Gastroesophageal sphincter (tissue), 4 donors: Measurements from ENCODE around the gene FBXW10. TPM values are rescaled to one million over a fixed set of nuclear protein-coding genes. Genes with fewer than 3 reads are reported as not detected.
"Not testable (repeated sequence)": the region's sequence is repeated elsewhere in the genome, so short reads cannot be mapped to it uniquely, and the experiment has no call there.

ENCODE experiments used
- ATAC-seq: fragments of 150-250 bp; one replicate; pipeline ENCODE4 v1.9.1; 2016; ENCODE audit warnings: mild to moderate bottlenecking, moderate library complexity
- H3K27ac ChIP-seq, 4 donors: fragments of 200-600 bp; sonication (generic) in 3 of 4; 1 replicate in 3 of 4; 2 replicates in 1 of 4; pipeline ENCODE4 v1.5.1; 2016 to 2019
- H3K27me3 ChIP-seq: fragments of 200-600 bp; sonication (generic); one replicate; pipeline ENCODE4 v1.5.1; 2019
- H3K36me3 ChIP-seq, 2 donors: fragments of 200-600 bp; sonication (generic); one replicate each; pipeline ENCODE4 v1.5.1; 2019; ENCODE audit warnings: control low read depth in 1 of 2
- H3K4me1 ChIP-seq, 3 donors: fragments of 200-600 bp; sonication (generic); 1 replicate in 2 of 3; 2 replicates in 1 of 3; pipeline ENCODE4 v1.5.1; 2016 to 2019; ENCODE audit warnings: control low read depth in 2 of 3
- H3K4me3 ChIP-seq, 2 donors: fragments of 200-600 bp; sonication (generic); one replicate each; pipeline ENCODE4 v1.5.1; 2019; ENCODE audit warnings: mild to moderate bottlenecking in 1 of 2, moderate library complexity in 1 of 2
- H3K9me3 ChIP-seq, 3 donors: fragments of 200-600 bp; sonication (generic); one replicate each; pipeline ENCODE4 v1.5.1; 2017 to 2019; ENCODE audit warnings: control low read depth in 2 of 3
- WGBS, 2 donors: methylation state at CpG; one replicate each; pipeline ENCODE4 v1.1.5; 2018; ENCODE audit warnings: low coverage in 1 of 2; 5-methylcytosine and 5-hydroxymethylcytosine counted together
- total RNA-seq, 4 donors: library from RNA; depleted of rRNA; stranded (reverse); fragments of >200 nt; gene quantifications; one replicate each; pipeline ENCODE4 v1.1.0, GENCODE V29; 2016

Gene FBXW10
- total RNA-seq, 4 donors from 2014 or later = 0.16 TPM; not detected in 3

DNA sequence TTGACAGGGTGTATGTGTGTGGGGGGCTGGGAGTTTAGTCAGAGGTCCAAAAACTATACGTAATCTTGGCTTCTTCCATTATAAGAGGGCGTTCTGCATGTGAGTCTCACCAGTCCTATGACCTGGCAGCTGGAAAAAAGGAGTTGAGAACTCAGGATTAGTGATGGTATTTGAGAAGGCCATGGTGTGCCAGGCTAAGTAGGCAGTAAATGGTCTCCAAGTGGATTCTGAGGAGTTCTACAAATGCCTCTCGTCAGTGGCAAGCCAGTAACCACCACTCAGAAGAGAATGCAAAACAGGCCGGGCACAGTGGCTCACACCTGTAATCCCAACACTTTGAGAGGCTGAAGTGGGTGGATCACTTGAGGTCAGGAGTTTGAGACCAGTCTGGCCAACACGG, 21.2 kb upstream of the FBXW10 start:
- H3K4me1 ChIP-seq = not testable (repeated sequence)
- peak overlapping the region in 2 of 4 donors; percentile 54 to 60 for H3K27ac ChIP-seq

DNA sequence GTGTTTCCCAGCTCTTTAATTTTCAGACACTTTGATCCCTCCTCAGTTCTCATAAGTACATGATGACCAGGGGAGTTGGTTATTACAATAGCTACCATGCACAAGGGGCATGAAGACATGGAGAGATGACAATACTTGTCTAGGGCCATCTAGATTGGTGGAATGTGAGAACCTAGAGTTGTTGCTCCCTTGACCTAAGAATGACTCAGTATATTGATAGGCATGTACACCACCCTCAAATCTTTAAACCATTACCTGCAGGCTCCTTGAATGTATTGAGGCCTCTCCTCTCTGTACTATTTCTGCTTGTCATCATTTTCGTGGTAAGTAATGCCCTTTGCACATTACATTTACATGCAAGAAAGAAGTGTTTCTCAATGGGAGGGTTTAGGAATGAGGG, 20.3 kb upstream of the FBXW10 start:
- not testable (repeated sequence) for H3K27ac ChIP-seq, ATAC-seq, H3K36me3 ChIP-seq, H3K27me3 ChIP-seq, H3K4me1 ChIP-seq, H3K9me3 ChIP-seq, H3K4me3 ChIP-seq
- 60 to 100% methylated on average over 1 of the region's 1 CpG for WGBS, 2 donors

More for the DNA sequence above, 21.2 kb upstream of the FBXW10 start:
- H3K9me3 ChIP-seq, H3K36me3 ChIP-seq, H3K4me3 ChIP-seq, H3K27me3 ChIP-seq: not testable (repeated sequence)
- no CpG with 5 or more reads among the region's 5 CpGs for WGBS, 2 donors
- ATAC-seq = peak; percentile 25

DNA sequence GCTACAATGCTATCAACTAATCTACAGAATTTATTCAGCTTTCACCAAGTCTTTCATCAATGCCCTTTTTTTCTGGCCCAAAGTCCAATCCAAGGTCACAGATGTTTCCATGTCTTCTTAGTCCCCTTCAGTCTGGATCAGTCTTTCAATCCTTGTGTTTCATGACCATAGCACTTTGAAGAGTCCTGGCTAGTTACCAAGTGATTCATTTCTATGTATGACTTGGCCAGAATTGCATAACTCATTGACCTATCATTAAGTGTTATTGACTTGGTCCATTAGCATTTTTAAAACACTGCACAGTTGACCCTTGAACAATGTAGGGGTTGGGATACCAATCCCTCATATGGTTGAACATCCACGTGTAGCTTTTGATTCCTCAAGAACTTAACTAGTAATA, 11.4 kb upstream of the FBXW10 start:
- not testable (repeated sequence) for H3K4me3 ChIP-seq, H3K9me3 ChIP-seq, H3K4me1 ChIP-seq, ATAC-seq, H3K27me3 ChIP-seq, H3K27ac ChIP-seq
- 58% methylated on average over 1 of the region's 1 CpG; no CpG with 5 or more reads in 1 of the 2 donors for WGBS, 2 donors
- peaks cover 0 to 11% of the 10 kb centered on the region in 2 donors for H3K36me3 ChIP-seq

DNA sequence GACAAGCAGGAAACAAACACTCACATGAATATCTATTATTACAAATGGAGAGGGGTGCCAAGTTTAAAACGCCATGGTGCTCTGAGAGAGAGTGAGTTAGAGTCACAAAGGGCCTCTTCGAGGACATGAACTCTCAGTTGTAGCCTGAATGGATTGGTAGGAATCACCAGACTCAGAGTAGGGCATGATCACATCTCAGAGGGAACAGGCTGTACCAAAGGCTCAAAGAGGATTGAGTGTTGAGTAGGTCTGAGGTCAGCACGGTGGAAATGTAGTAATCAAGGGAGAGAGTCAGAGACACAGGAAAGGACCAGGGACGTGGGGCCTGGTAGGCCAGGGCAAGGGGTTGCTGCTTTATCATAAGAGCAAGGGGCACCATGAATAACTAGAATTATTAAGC, 10.5 kb upstream of the FBXW10 start:
- not testable (repeated sequence) for H3K4me1 ChIP-seq, H3K9me3 ChIP-seq, H3K27me3 ChIP-seq, ATAC-seq, H3K4me3 ChIP-seq, H3K27ac ChIP-seq
- peaks cover 0 to 11% of the 10 kb centered on the region in 2 donors for H3K36me3 ChIP-seq
- 73 to 80% methylated on average over 1 to 4 of the region's 4 CpGs for WGBS, 2 donors

DNA sequence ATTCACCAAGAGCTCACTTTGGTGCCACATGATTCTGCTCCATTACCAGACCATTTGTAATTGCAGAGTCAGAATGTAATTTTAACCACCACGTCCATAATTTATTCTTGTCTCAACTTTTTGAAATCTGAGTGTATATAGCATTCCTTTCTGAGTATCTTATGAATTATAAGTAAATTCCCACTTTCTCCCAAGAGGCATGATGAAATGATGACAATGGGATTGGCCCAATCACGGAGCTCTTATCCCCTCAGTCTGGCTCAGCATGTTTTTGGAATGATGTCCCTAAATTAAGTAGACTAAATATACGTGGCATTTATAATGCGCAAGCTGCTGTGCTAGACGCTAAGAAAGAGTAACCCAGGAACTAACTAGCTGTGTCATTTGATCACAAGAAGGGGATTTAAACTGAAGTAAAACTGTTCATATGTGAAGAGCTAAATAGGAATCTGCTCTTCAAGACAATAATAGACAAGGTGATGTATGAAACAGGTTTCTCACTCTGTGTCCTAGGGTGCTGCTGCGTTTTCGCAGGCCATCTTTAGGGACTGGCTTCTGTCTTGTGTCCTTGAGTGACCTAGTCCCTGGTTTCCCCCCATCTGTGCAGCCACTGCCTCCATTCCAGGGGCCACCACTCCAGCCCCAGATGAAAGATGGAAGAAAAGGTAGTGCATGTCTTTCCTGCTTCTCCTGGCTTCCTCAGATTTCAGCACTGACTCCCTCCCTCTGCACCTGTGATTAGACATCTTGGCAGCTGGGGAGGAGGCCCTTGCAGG, 4.0 kb upstream of the FBXW10 start:
- not testable (repeated sequence) for H3K4me1 ChIP-seq, H3K4me3 ChIP-seq, ATAC-seq, H3K27ac ChIP-seq, H3K27me3 ChIP-seq, H3K9me3 ChIP-seq
- peaks cover 0 to 11% of the 10 kb centered on the region in 2 donors for H3K36me3 ChIP-seq
- WGBS, 2 donors = 57 to 77% methylated on average over 5 to 6 of the region's 7 CpGs

DNA sequence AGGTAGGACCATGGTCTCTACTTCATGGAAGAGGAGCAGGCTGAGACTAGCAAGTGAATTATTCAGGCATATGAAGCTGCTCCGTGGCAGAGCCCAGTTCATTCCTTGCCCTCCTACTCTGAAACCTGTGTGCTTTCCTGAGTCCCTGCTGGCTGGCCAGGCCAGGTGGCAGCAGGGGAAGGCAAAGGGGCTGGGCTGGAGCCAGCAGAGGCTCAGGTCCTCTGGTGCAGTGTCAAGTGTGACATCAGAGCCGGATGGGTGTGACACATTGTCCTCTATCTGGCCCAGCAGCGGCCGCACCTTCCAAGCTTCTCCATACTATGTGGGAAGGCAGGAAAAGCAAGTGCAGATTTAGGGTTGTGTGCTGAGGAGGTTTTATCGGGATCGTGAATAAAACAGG, 2.6 kb upstream of the FBXW10 start:
- not testable (repeated sequence) for ATAC-seq, H3K27me3 ChIP-seq, H3K27ac ChIP-seq, H3K4me1 ChIP-seq, H3K36me3 ChIP-seq, H3K9me3 ChIP-seq, H3K4me3 ChIP-seq
- 67 to 79% methylated on average over 2 of the region's 6 CpGs for WGBS, 2 donors

DNA sequence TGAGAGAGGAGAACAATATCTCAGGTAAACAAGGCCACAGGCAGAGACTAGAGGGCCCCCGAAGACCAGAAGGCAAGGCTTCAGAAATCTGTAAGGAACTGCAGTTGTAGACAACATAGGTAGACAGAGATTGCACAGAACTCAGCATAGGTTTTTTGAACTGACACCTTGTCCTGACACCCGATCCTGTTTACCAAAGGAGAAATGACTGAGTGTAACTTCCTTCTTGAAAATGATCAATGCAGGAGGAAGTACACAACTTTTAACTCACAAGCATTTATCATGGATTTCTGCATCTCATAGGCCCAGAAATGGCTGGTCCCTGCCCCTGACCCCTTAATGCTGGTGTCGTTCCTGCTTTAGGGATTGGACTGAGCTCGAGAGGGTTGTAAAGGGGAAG, 872 bp downstream of the FBXW10 start:
- H3K27ac ChIP-seq, H3K27me3 ChIP-seq, H3K4me3 ChIP-seq, H3K9me3 ChIP-seq, H3K4me1 ChIP-seq, H3K36me3 ChIP-seq, ATAC-seq: not testable (repeated sequence)
- WGBS, 2 donors = 50 to 78% methylated on average over 1 to 3 of the region's 4 CpGs

DNA sequence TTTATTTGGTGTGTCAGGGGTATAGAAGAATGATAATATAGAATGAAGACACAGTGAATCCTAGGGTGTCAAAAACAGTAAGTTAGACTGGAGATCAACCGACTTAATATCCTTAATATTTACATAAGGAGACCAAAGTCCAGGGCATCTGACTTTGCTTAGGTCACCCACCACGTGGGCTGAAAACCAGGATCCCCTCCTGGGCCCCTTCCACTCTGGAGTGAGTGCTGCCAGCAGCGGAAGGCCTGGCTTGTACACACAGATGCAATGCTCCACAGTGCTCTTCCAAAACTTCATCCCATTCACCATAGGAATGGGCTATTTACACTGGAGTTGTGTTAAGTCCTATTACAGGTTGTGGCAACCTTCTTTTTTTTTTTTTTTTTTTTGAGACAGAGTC, 2.7 kb downstream of the FBXW10 start:
- not testable (repeated sequence) for H3K4me3 ChIP-seq, H3K27me3 ChIP-seq, H3K9me3 ChIP-seq, H3K36me3 ChIP-seq, H3K27ac ChIP-seq, ATAC-seq, H3K4me1 ChIP-seq
- WGBS, 2 donors = 53 to 63% methylated on average over 3 of the region's 3 CpGs

DNA sequence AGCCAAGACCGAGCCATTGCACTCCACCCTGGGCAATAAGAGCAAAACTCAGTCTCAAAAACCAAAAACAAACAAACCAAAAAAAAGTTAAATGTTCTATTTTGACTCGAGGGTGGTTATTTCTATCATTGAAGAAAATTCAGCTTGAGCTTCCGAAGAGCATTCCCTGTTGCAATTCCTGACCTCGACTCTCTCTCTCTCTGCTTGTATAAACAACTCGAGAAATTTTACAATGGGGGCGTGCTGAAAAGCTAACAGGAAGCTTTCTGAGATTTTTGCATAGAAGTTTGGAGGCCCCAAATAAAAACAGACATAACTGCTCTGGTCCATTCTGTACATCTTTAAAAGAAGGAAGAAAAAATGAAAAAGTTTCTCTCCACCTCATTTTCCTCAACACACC, 3.6 kb downstream of the FBXW10 start:
- not testable (repeated sequence) for ATAC-seq, H3K27me3 ChIP-seq, H3K4me3 ChIP-seq, H3K36me3 ChIP-seq, H3K27ac ChIP-seq, H3K4me1 ChIP-seq, H3K9me3 ChIP-seq
- WGBS, 2 donors = 38 to 39% methylated on average over 3 to 6 of the region's 6 CpGs

DNA sequence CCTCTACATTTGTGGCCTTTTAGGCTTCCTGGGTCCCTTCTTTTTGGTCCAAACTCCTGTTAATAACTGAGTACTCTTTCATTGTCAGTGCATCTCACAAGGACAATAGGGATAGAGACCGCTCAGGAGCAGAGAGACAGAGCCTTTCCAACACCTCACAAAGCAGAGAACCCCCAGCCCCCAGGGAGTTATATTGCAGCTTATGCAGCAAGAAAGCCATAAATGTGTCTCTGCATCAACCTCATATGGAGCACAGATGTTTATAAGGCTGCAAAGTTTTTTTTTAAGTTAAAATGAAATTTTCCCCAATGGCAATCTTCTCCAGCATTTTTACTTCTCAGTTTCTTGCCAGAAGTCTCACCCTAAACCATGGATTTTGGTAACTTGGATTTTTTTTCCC, 6.4 kb downstream of the FBXW10 start:
- no CpG with 5 or more reads among the region's 1 CpG for WGBS, 2 donors
- ATAC-seq, H3K27me3 ChIP-seq, H3K27ac ChIP-seq, H3K4me1 ChIP-seq, H3K4me3 ChIP-seq, H3K9me3 ChIP-seq, H3K36me3 ChIP-seq: not testable (repeated sequence)

DNA sequence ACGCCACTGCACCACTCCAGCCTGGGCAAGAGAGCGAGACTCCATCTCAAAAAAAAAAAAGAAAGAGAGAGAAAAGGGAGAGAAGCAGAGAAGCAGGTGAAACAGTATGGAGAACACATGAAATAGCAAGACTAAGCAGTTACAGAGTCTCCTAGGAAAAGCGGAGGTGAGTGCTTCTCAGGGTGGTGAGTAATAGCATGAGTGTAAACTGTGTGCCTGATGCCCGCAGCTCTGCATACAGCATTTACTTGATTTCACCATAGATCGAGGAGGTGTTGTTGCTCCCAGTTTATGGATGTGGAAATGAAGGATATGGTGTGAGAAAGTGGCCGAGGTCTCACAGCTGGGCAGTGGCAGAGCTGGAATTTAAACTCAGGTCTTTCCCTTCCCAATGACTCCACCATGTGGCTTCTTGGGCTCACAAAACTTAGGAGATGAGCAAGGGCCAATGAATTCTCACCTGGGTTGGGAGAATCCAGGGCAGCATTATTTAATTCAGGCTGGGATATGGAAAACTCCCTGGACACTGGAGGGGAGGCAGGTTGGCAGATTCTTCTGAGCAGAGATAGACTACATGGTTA, 10.1 kb downstream of the FBXW10 start:
- not testable (repeated sequence) for H3K4me1 ChIP-seq, H3K27me3 ChIP-seq, H3K36me3 ChIP-seq, H3K4me3 ChIP-seq, H3K27ac ChIP-seq, H3K9me3 ChIP-seq, ATAC-seq
- 90% methylated on average over 2 of the region's 6 CpGs; no CpG with 5 or more reads in 1 of the 2 donors for WGBS, 2 donors

DNA sequence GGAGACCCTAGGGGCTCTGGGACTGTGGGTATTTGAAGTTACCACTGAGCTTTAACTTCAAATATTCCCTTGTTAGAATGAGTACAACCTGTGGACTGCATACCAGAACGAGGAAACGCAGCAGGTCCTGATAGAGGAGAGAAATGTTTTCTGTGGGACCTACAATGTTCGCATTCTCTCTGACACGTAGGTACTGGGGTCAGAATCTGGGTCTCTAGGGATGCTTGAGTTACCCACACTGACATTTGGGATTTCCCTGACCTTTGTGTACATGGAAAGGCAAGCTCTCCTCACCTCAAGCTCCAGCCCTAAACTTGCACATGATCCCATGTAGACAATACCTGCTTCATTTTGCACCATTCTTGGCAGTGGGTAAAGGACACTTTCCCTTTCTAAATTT, 12.1 kb downstream of the FBXW10 start:
- ATAC-seq, H3K36me3 ChIP-seq, H3K27ac ChIP-seq, H3K27me3 ChIP-seq, H3K9me3 ChIP-seq, H3K4me1 ChIP-seq, H3K4me3 ChIP-seq: not testable (repeated sequence)
- WGBS, 2 donors = 58% methylated on average over 2 of the region's 4 CpGs; no CpG with 5 or more reads in 1 of the 2 donors

DNA sequence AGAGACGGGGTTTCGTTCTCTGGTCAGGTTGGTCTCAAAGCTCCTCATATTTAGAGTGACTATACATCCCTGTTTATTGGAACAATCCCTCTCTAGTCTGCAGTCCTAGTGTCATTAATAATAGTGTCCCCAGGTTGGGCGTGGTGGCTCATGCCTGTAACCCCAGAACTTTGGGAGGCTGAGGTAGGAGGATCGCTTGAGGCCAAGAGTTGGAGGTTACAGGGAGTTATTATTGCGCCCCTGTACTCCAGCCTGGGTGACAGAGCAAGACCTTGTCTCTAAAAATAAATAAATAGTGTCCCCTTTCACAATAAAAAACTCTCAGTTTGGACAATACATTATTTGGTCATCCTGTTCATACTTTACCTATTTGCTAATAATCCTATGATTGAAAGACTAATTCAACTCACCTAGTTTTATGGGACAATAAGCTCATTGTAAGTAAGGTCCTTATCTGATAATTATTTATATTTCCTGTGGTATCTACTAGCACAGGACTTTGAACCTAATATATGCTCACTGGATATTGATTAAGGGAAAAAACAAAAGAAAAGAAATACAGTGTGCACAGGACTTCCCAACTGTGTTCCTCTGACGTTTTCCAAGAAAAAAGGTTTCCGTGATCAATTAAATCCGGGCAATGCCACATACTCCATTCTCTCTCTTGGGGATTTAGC, 13.7 kb downstream of the FBXW10 start:
- not testable (repeated sequence) for H3K36me3 ChIP-seq, H3K27me3 ChIP-seq, H3K4me3 ChIP-seq, H3K4me1 ChIP-seq, H3K9me3 ChIP-seq, H3K27ac ChIP-seq, ATAC-seq
- WGBS, 2 donors = 86 to 91% methylated on average over 4 to 5 of the region's 8 CpGs
